Stomach (tissue), 9 donors: ENCODE results near the gene CCDC3. TPM values are rescaled to one million over a fixed set of nuclear protein-coding genes. Genes with fewer than 3 reads are reported as not detected.
A peak's percentile ranks its signal among the peaks of the same experiment; 100 is the strongest.
"Not testable (repeated sequence)": the region's sequence is repeated elsewhere in the genome, so short reads cannot be mapped to it uniquely, and the experiment has no call there.

Experiments used
- DNase-seq, 2 donors: peaks; one replicate each; pipeline versions ENCODE4 v3.0.0 to v3.0.0-alpha.2; 2013 to 2019
- H3K27ac ChIP-seq, 5 donors: fragments of 200-600 bp in 4 of 5; sonication (generic) in 4 of 5; one replicate each; pipeline ENCODE4 v1.5.1; 2013 to 2019; ENCODE audit warnings: mild to moderate bottlenecking in 1 of 5, moderate library complexity in 1 of 5
- H3K27me3 ChIP-seq, 3 donors: fragments of 200-600 bp; sonication (generic); one replicate each; pipeline ENCODE4 v1.5.1; 2017 to 2019; ENCODE audit warnings: mixed run types in 1 of 3
- H3K36me3 ChIP-seq, 4 donors: fragments of 200-600 bp; sonication (generic); 1 replicate in 3 of 4; 2 replicates in 1 of 4; pipeline ENCODE4 v1.5.1; 2016 to 2019
- H3K4me1 ChIP-seq, 4 donors: fragments of 200-600 bp; sonication (generic); one replicate each; pipeline ENCODE4 v1.5.1; 2016 to 2019
- H3K4me3 ChIP-seq, 4 donors: fragments of 200-600 bp; sonication (generic) in 3 of 4; one replicate each; pipeline ENCODE4 v1.5.1; 2016 to 2019; ENCODE audit warnings: mild to moderate bottlenecking in 1 of 4
- H3K9me3 ChIP-seq, 4 donors: fragments of 200-600 bp; sonication (generic); one replicate each; pipeline ENCODE4 v1.5.1; 2016 to 2019
- EP300 ChIP-seq: sonication (generic); formaldehyde crosslinking; IDR thresholded peaks from one replicate; pipeline ENCODE4 v1.6.1; 2017; ENCODE audit warnings: antibody characterized with exemption
- POLR2A ChIP-seq, 4 donors: fragments of 450-650 bp; IDR thresholded peaks; one replicate each; pipeline ENCODE4 v1.6.1; 2016; ENCODE audit warnings: antibody characterized with exemption in 4 of 4, control low read depth in 2 of 4, mild to moderate bottlenecking in 1 of 4, moderate library complexity in 1 of 4
- POLR2AphosphoS5 ChIP-seq, 3 donors: sonication (generic); formaldehyde crosslinking; IDR thresholded peaks; one replicate each; pipeline ENCODE4 v1.6.1; 2016; ENCODE audit warnings: antibody characterized with exemption in 3 of 3
- WGBS, 5 donors: extraction: QIAGEN DNeasy Blood & Tissue Kit in 3 of 5; methylation state at CpG; one replicate each; pipeline versions ENCODE4 v1.1.5 to v1.1.7; 2013 to 2018; 5-methylcytosine and 5-hydroxymethylcytosine counted together
- intact Hi-C: fragments of 100-400 bp; cut with DNase I; formaldehyde crosslinking; loops from one replicate; pipeline ENCODE4 v1.15.1; 2023; ENCODE audit warnings: low total_unique reads
- polyA plus RNA-seq, 3 donors: library from polyadenylated mRNA; stranded (reverse); fragments of 200-250 nt; gene quantifications; one replicate each; pipeline ENCODE4 v1.2.3, GENCODE V29; 2013
- total RNA-seq, 5 donors: library from RNA; depleted of rRNA; stranded (reverse); fragments of >200 nt; gene quantifications; one replicate each; pipeline versions ENCODE4 v1.1.0 to v1.2.3, GENCODE V29; 2014 to 2016
- TF ChIP-seq, protein P1 (sequence below), 7 experiments: fragments of 450-650 bp in 4 of 7; fragments of 200-600 bp in 3 of 7; sonication (generic) in 3 of 7; IDR thresholded peaks; one replicate each; pipeline ENCODE4 v1.5.1; 2016 to 2019; ENCODE audit warnings: antibody characterized with exemption in 7 of 7, control low read depth in 2 of 7, mild to moderate bottlenecking in 1 of 7
- donor health status: healthy with polysubstance abuse.
- donor health status: Bipolar disorder and iron deficiency.
- donor health status: healthy.

CCDC3 gene
- total and polyA plus RNA-seq, 8 donors = 1.8 to 11.0 (median 4.8) TPM; not detected in 1

DNA sequence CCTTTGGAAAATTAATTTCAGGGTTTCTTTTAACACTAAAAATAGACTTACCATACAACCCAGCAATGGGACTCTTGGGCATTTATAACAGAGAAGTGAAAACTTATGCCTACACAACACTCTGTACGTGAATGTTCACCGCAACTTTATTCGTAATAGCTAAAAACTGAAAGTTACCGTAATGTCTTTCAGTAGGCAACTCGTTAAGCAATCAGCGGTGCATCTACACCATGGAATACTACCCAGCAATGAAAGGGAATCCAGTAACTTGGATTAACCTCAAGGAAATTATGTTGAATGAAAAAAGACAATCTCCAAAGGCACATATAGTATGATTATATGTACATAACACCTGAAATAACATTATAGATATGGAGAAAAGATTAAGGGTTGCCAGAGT is 16.2 kb downstream of the CCDC3 start:
- H3K4me3 ChIP-seq = no peak overlapping the region
- H3K4me1 ChIP-seq = no peaks in the 10 kb centered on the region
- no peak for DNase-seq
- peaks cover 0 to 4% (median 0%) of the 10 kb centered on the region in 3 donors for H3K27me3 ChIP-seq
- 94 to 96% (median 95%) methylated on average over 6 of the region's 6 CpGs for WGBS, 5 donors
- TF ChIP-seq, protein P1, sequence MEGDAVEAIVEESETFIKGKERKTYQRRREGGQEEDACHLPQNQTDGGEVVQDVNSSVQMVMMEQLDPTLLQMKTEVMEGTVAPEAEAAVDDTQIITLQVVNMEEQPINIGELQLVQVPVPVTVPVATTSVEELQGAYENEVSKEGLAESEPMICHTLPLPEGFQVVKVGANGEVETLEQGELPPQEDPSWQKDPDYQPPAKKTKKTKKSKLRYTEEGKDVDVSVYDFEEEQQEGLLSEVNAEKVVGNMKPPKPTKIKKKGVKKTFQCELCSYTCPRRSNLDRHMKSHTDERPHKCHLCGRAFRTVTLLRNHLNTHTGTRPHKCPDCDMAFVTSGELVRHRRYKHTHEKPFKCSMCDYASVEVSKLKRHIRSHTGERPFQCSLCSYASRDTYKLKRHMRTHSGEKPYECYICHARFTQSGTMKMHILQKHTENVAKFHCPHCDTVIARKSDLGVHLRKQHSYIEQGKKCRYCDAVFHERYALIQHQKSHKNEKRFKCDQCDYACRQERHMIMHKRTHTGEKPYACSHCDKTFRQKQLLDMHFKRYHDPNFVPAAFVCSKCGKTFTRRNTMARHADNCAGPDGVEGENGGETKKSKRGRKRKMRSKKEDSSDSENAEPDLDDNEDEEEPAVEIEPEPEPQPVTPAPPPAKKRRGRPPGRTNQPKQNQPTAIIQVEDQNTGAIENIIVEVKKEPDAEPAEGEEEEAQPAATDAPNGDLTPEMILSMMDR (IDR thresholded peaks at IDR 0.05) = no peak
- no peak for TF ChIP-seq POLR2A (IDR thresholded peaks at IDR 0.05)
- TF ChIP-seq POLR2AphosphoS5 (IDR thresholded peaks at IDR 0.05) = no peak
- TF ChIP-seq EP300 = no peak
- H3K27ac ChIP-seq = no peak overlapping the region
- intact Hi-C loops = no loop called here
- H3K9me3 ChIP-seq = peaks cover 0 to 15% (median 7%) of the 10 kb centered on the region in 4 donors
- no peaks in the 10 kb centered on the region for H3K36me3 ChIP-seq

- H3K9me3 ChIP-seq = peaks cover 0 to 15% (median 7%) of the 10 kb centered on the region in 4 donors
- no peaks in the 10 kb centered on the region for H3K4me1 ChIP-seq
- no peak for TF ChIP-seq EP300
- TF ChIP-seq, protein P1 (IDR thresholded peaks at IDR 0.05) = no peak
- TF ChIP-seq POLR2AphosphoS5 (IDR thresholded peaks at IDR 0.05) = no peak
- no peak for TF ChIP-seq POLR2A (IDR thresholded peaks at IDR 0.05)
- intact Hi-C loops = no loop called here
- H3K4me3 ChIP-seq = no peak overlapping the region
- no peak overlapping the region for H3K27ac ChIP-seq
- peaks cover 0 to 14% (median 0%) of the 10 kb centered on the region in 3 donors for H3K27me3 ChIP-seq
- WGBS, 5 donors = 77 to 87% (median 84%) methylated on average over 7 of the region's 7 CpGs
- no peak for DNase-seq
- H3K36me3 ChIP-seq = no peaks in the 10 kb centered on the region
Measured at GRCh38 chr10:12984165-12984747, 17.3 kb downstream of the CCDC3 start.

DNA sequence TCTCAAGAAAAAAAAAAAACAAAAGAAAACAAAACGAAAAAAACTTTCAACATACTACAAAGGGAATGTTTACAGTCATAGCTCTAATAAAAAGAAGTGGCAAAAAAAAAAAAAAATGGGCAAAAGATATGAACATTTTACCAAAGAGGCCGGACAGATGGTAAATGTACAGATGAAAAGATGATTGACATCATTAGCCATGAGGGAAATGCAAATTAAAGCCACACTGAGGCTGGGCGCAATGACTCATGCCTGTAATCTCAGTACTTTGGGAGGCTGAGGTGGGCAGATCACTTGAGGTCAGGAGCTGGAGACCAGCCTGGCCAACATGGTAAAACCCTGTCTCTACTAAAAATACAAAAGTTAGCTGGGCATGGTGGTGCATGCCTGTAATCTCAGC is 17.9 kb downstream of the CCDC3 start:
- Histone ChIP-seq H3K27me3 (peaks cover 0 to 16% (median 0%) of the 10 kb centered on the region in 3 donors), H3K9me3 (peaks cover 0 to 15% (median 7%) of the 10 kb centered on the region in 4 donors)
- H3K36me3 ChIP-seq, H3K27ac ChIP-seq, intact Hi-C loops, DNase-seq, H3K4me1 ChIP-seq, H3K4me3 ChIP-seq: not testable (repeated sequence)
- WGBS, 5 donors = 51 to 63% (median 60%) methylated on average over 3 of the region's 3 CpGs

DNA sequence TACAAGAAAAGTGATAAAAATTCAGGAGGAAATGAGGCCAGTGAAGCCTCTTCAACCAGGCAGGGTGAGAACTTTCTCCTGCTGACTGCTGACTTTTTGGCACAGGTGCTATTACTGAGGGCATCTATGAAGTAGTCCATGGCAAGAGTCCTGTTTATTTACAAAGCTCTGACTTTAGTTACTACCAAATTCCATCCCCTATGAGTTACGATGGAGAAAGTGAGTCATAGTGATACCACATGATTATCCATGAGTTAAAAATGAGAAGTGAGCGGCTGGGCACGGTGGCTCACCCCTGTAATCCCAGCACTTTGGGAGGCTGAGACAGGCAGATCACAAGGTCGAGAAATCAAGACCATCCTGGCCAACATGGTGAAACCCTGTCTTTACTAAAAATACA is 19.9 kb downstream of the CCDC3 start:
- H3K9me3 ChIP-seq = peaks cover 0 to 15% (median 7%) of the 10 kb centered on the region in 4 donors
- no peak overlapping the region for H3K27ac ChIP-seq
- no peaks in the 10 kb centered on the region for H3K36me3 ChIP-seq
- H3K27me3 ChIP-seq = peaks cover 0 to 16% (median 0%) of the 10 kb centered on the region in 3 donors
- H3K4me1 ChIP-seq = no peaks in the 10 kb centered on the region
- no peak overlapping the region for H3K4me3 ChIP-seq
- intact Hi-C loops = no loop called here
- WGBS, 5 donors = 57 to 72% (median 67%) methylated on average over 4 of the region's 4 CpGs
- TF ChIP-seq EP300 = no peak
- TF ChIP-seq POLR2AphosphoS5 (IDR thresholded peaks at IDR 0.05) = no peak
- TF ChIP-seq POLR2A (IDR thresholded peaks at IDR 0.05) = no peak
- TF ChIP-seq, protein P1 (IDR thresholded peaks at IDR 0.05) = no peak
- no peak for DNase-seq

GRCh38 chr10:12980713-12981306 is 20.7 kb downstream of the CCDC3 start:
- intact Hi-C loops = no loop called here
- WGBS, 5 donors = 70 to 79% (median 72%) methylated on average over 6 of the region's 6 CpGs
- TF ChIP-seq, protein P1 (IDR thresholded peaks at IDR 0.05) = no peak
- no peak for TF ChIP-seq EP300
- no peak for TF ChIP-seq POLR2AphosphoS5 (IDR thresholded peaks at IDR 0.05)
- TF ChIP-seq POLR2A (IDR thresholded peaks at IDR 0.05) = no peak

More at GRCh38 chr10:12980713-12981306, 20.7 kb downstream of the CCDC3 start:
- Histone ChIP-seq H3K4me3 (no peak overlapping the region), H3K27me3 (peaks cover 0 to 16% (median 0%) of the 10 kb centered on the region in 3 donors), H3K9me3 (peaks cover 0 to 15% (median 7%) of the 10 kb centered on the region in 4 donors), H3K36me3 (no peaks in the 10 kb centered on the region), H3K27ac (no peak overlapping the region), H3K4me1 (no peaks in the 10 kb centered on the region)
- peak in 1 of 2 donors; percentile 44 for DNase-seq
